HepG2 (cell line): ENCODE data around the gene FAM174C. TPM values are rescaled to one million over a fixed set of nuclear protein-coding genes. Genes with fewer than 3 reads are reported as not detected.
A peak's percentile ranks its signal among the peaks of the same experiment; 100 is the strongest.

Source experiments
- FIP1L1 ChIP-seq: fragments of 200-400 bp; formaldehyde crosslinking; IDR thresholded peaks from 2 replicates; pipeline ENCODE4 v1.6.1; 2018; ENCODE audit warnings: low read depth, mild to moderate bottlenecking, low read length, moderate library complexity, borderline replicate concordance; ENCODE audit not compliant: insufficient read depth
- GABPA ChIP-seq, 2 experiments: IDR thresholded peaks; 2 replicates each; pipeline ENCODE4 v1.6.1; 2011 to 2016; ENCODE audit warnings: low read depth in 2 of 2, low read length in 1 of 2, missing biosample characterization in 1 of 2, missing genetic modification characterization in 1 of 2
- GFI1 ChIP-seq: sonication (generic); formaldehyde crosslinking; IDR thresholded peaks from 2 replicates; pipeline ENCODE4 v1.5.0; 2020; ENCODE audit warnings: missing genetic modification reagents, mild to moderate bottlenecking, borderline replicate concordance
- HNRNPL ChIP-seq: fragments of 200-400 bp; formaldehyde crosslinking; IDR thresholded peaks from 2 replicates; pipeline ENCODE4 v1.6.1; 2017; ENCODE audit warnings: mild to moderate bottlenecking, low read depth, low read length
- LCORL ChIP-seq, 2 experiments: fragments of 450-650 bp in 1 of 2; sonication (generic) in 1 of 2; formaldehyde crosslinking in 1 of 2; IDR thresholded peaks; 2 replicates each; pipeline versions ENCODE4 v1.5.0 to v1.6.1; 2017 to 2020; ENCODE audit warnings: antibody characterized with exemption in 1 of 2, missing genetic modification reagents in 1 of 2
- MLLT10 ChIP-seq: sonication (generic); formaldehyde crosslinking; IDR thresholded peaks from 2 replicates; pipeline ENCODE4 v1.4.0; 2020; ENCODE audit warnings: missing genetic modification reagents
- SAFB2 ChIP-seq: sonication (generic); formaldehyde crosslinking; IDR thresholded peaks from 2 replicates; pipeline ENCODE4 v1.5.1; 2020; ENCODE audit warnings: missing genetic modification reagents, low read depth, mild to moderate bottlenecking, borderline replicate concordance
- YY1 ChIP-seq: IDR thresholded peaks from 2 replicates; pipeline ENCODE4 v1.6.1; 2011; ENCODE audit warnings: low read length, low read depth, moderate library complexity, mild to moderate bottlenecking; ENCODE audit not compliant: insufficient read depth, insufficient replicate concordance
- ZKSCAN5 ChIP-seq: sonication (generic); formaldehyde crosslinking; IDR thresholded peaks from 2 replicates; pipeline ENCODE4 v1.5.1; 2020; ENCODE audit warnings: mild to moderate bottlenecking, missing genetic modification reagents
- ZNF367 ChIP-seq: sonication (generic); formaldehyde crosslinking; IDR thresholded peaks from 2 replicates; pipeline ENCODE4 v1.4.0; 2020; ENCODE audit warnings: missing genetic modification reagents, borderline replicate concordance
- ZNF557 ChIP-seq: sonication (generic); formaldehyde crosslinking; IDR thresholded peaks from 2 replicates; pipeline ENCODE4 v1.4.0; 2020; ENCODE audit warnings: missing genetic modification reagents
- ZNF570 ChIP-seq: sonication (generic); formaldehyde crosslinking; IDR thresholded peaks from 2 replicates; pipeline ENCODE4 v1.4.0; 2020; ENCODE audit warnings: mild to moderate bottlenecking, missing genetic modification reagents, borderline replicate concordance
- polyA plus RNA-seq, 8 experiments: library from polyadenylated mRNA; depleted of rRNA in 3 of 8; stranded (reverse) in 7 of 8; unstranded in 1 of 8; fragments of >200 nt; fragmentation: Illumina TruSeq in 4 of 8; extraction: Trizol in 4 of 8; gene quantifications; 2 replicates each; pipeline versions ENCODE4 v1.2.1 to v1.2.3, GENCODE V29; 2011 to 2016; ENCODE audit warnings: low read depth in 4 of 8, missing spikeins in 1 of 8, mixed read lengths in 1 of 8; ENCODE audit not compliant: insufficient read depth in 1 of 8
- total RNA-seq, 5 experiments: library from RNA; depleted of rRNA; stranded (reverse); fragments of >200 nt; fragmentation: Illumina TruSeq; extraction: Trizol; gene quantifications; 2 replicates each; pipeline ENCODE4 v1.2.3, GENCODE V29; 2016; ENCODE audit warnings: low read depth in 1 of 5
- TF ChIP-seq, protein P1 (sequence below): sonication (generic); formaldehyde crosslinking; IDR thresholded peaks from 2 replicates; pipeline ENCODE4 v1.5.0; 2020; ENCODE audit warnings: missing genetic modification reagents, mild to moderate bottlenecking, borderline replicate concordance
- TF ChIP-seq, protein P2 (sequence below): sonication (generic); formaldehyde crosslinking; IDR thresholded peaks from 2 replicates; pipeline ENCODE4 v1.5.0; 2020; ENCODE audit warnings: mild to moderate bottlenecking, missing genetic modification reagents
- TF ChIP-seq, protein P3 (sequence below): sonication (generic); formaldehyde crosslinking; IDR thresholded peaks from 2 replicates; pipeline ENCODE4 v1.4.0; 2020; ENCODE audit warnings: missing genetic modification reagents, borderline replicate concordance
- TF ChIP-seq, protein P4 (sequence below): sonication (generic); formaldehyde crosslinking; IDR thresholded peaks from 2 replicates; pipeline ENCODE4 v1.4.0; 2020; ENCODE audit warnings: missing genetic modification reagents

FAM174C gene
- total and polyA plus RNA-seq, 2 of the 13 experiments (the other 11 are each of a cell fraction or from before 2014, with no cell fraction given): 19.5 to 31.3 TPM

DNA sequence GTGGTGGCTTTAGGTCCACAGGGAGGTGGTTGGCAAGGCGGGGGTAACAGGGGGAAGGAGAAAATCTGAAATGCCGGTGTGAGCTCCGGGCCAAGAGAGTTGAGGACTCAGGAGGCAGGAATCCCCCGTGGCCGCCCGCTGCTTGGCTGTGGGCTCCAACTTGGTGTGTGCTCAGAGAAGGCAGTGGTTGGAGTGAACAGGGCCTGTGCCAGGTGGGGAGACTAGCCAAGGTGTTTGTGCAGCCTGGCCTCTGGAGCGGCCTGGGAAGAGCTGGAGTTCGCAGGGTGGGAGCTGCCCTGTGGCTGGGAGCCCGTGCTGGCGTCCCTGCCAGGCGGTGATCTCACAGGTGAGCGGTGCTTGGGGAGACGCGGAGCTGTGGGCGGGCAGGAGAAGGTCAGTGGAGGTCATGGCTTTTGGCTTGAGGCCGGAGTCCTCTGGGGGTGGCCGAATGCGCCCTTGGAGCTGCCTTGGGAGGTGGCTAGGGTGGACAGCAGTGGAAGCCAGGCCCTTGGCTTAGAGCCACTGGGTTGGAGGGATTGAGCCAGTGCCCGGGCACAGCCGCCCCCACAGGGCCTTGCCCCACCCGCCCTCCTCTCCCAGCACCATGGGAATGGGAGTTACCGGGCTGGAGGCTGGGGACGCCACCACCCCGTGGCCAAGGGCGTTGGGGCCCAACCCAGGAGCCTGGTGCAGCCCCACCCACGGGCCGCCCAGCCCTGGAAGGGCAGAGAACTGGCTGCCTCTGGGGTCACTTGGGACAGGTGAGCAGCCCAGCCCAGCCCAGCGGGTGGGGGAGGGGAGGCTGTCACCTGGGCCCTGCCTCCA is 13.3 kb upstream of the FAM174C start (continued):
- no peak for TF ChIP-seq SAFB2 (CRISPR knock-in tag)
- TF ChIP-seq YY1: no peak
- TF ChIP-seq ZKSCAN5: no peak
- TF ChIP-seq, protein P1, sequence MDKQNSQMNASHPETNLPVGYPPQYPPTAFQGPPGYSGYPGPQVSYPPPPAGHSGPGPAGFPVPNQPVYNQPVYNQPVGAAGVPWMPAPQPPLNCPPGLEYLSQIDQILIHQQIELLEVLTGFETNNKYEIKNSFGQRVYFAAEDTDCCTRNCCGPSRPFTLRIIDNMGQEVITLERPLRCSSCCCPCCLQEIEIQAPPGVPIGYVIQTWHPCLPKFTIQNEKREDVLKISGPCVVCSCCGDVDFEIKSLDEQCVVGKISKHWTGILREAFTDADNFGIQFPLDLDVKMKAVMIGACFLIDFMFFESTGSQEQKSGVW (CRISPR knock-in tag): 0 out of 2 replicates have a peak, but pooled peaks have one; percentile 34
- peak; percentile 83 for TF ChIP-seq HNRNPL
- TF ChIP-seq ZNF557 (CRISPR knock-in tag): no peak
- TF ChIP-seq, protein P2, sequence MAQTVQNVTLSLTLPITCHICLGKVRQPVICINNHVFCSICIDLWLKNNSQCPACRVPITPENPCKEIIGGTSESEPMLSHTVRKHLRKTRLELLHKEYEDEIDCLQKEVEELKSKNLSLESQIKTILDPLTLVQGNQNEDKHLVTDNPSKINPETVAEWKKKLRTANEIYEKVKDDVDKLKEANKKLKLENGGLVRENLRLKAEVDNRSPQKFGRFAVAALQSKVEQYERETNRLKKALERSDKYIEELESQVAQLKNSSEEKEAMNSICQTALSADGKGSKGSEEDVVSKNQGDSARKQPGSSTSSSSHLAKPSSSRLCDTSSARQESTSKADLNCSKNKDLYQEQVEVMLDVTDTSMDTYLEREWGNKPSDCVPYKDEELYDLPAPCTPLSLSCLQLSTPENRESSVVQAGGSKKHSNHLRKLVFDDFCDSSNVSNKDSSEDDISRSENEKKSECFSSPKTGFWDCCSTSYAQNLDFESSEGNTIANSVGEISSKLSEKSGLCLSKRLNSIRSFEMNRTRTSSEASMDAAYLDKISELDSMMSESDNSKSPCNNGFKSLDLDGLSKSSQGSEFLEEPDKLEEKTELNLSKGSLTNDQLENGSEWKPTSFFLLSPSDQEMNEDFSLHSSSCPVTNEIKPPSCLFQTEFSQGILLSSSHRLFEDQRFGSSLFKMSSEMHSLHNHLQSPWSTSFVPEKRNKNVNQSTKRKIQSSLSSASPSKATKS (CRISPR knock-in tag): no peak
- TF ChIP-seq, protein P3, sequence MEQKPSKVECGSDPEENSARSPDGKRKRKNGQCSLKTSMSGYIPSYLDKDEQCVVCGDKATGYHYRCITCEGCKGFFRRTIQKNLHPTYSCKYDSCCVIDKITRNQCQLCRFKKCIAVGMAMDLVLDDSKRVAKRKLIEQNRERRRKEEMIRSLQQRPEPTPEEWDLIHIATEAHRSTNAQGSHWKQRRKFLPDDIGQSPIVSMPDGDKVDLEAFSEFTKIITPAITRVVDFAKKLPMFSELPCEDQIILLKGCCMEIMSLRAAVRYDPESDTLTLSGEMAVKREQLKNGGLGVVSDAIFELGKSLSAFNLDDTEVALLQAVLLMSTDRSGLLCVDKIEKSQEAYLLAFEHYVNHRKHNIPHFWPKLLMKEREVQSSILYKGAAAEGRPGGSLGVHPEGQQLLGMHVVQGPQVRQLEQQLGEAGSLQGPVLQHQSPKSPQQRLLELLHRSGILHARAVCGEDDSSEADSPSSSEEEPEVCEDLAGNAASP: peak; percentile 86
- no peak for TF ChIP-seq ZNF570 (CRISPR knock-in tag)
- TF ChIP-seq, protein P4, sequence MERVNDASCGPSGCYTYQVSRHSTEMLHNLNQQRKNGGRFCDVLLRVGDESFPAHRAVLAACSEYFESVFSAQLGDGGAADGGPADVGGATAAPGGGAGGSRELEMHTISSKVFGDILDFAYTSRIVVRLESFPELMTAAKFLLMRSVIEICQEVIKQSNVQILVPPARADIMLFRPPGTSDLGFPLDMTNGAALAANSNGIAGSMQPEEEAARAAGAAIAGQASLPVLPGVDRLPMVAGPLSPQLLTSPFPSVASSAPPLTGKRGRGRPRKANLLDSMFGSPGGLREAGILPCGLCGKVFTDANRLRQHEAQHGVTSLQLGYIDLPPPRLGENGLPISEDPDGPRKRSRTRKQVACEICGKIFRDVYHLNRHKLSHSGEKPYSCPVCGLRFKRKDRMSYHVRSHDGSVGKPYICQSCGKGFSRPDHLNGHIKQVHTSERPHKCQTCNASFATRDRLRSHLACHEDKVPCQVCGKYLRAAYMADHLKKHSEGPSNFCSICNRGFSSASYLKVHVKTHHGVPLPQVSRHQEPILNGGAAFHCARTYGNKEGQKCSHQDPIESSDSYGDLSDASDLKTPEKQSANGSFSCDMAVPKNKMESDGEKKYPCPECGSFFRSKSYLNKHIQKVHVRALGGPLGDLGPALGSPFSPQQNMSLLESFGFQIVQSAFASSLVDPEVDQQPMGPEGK: peak; percentile 63; the same call in 1 of the 2 replicates
- no peak for TF ChIP-seq FIP1L1
- TF ChIP-seq ZNF367 (CRISPR knock-in tag): no peak
- no peak for TF ChIP-seq GFI1 (CRISPR knock-in tag)
- no peak for TF ChIP-seq GABPA (IDR thresholded peaks at IDR 0.05; ENCODE audit: low read depth, low read length)
- TF ChIP-seq GABPA (CRISPR knock-in tag; IDR thresholded peaks at IDR 0.05; ENCODE audit: low read depth): no peak
- no peak for TF ChIP-seq LCORL (IDR thresholded peaks at IDR 0.05)
- peak; percentile 51; the same call in 1 of the 2 replicates for TF ChIP-seq LCORL (CRISPR knock-in tag; IDR thresholded peaks at IDR 0.05)
- no peak for TF ChIP-seq MLLT10 (CRISPR knock-in tag)
